ENCODE data around the gene ZNF473.
"Not testable (repeated sequence)": the region's sequence is repeated elsewhere in the genome, so short reads cannot be mapped to it uniquely, and the experiment has no call there.

ZNF473 gene

DNA sequence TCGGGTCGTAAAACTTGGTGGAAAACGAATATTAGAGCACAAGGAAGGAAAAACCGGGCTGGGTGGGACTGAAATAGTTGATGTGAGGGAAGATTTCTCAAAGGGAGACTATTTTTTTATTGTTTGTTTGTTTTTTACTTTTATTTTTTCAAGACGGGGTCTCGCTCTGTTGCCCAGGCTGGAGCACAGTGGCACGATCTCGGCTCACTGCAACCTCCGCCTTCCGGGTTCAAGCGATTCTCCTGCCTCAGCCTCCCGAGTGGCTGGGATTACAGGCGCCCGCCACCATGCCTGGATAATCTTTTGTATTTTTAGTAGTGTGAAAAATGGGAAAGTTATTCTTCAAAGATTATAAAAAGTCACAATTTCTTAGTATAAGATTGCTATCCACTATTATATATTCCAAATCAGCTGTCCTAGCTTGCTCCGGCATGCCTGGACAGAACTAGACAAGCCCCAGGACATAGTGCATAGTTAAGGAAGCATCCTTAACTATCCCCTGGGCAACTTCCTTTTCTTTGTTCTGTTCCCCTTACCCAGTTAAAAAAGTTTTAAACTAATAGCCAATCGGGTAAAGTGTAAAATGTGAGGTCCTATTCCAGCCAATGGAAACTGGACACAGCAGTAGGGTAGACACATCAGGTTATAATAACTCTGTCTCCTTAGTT lies 25.6 kb downstream of the ZNF473 start:
- not testable (repeated sequence) for DNase-seq

- DNase-seq: no peak
These were observed 26.2 kb downstream of the ZNF473 start for GRCh38 chr19:50051964-50052363.

- no peak for DNase-seq
These were observed 27.3 kb downstream of the ZNF473 start for GRCh38 chr19:50053119-50053518.

GRCh38 chr19:50058425-50058824 lies 32.6 kb downstream of the ZNF473 start:
- no peak for DNase-seq

- DNase-seq: no peak
These were observed 33.2 kb downstream of the ZNF473 start for GRCh38 chr19:50059045-50059444.

DNA sequence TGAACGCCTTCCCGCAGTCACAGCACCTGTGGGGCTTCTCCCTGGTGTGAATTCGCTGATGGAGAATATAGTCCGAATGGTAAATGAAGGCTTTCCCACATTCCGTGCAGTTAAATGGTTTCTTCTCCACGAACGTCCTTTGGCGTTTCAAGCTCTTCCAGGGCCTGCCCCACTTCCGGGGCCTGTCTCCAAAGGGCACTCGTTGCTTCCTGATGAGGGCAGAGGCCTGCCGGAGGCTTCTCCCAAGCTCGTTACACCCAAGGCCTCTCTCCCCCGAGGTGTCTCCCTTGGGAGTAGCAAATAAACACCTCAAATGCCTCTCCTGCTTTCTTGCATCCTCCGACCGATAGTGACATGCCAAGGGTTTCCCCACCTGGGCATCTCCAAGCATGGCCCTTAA lies 34.3 kb downstream of the ZNF473 start:
- no peak for DNase-seq

DNA sequence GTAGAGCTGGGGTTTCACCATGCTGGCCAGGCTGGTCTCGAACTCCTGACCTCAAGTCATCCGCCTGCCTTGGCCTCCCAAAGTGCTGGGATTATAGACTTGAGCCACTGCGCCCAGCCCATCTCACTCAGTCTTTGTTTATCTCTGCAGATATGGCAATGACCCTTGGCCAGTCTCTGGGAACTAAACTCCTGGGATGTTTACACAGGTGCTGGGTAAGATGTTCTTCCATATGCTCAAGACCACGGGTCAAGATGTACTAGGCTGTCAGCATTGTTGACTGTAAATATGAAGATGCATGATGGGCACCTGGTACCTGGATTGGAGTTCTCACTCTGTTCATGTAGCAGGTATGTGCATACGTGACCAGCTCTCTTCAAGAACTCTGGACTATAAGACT lies 35.8 kb downstream of the ZNF473 start:
- DNase-seq: no peak

GRCh38 chr19:50065938-50066337 lies 40.1 kb downstream of the ZNF473 start:
- DNase-seq: no peak

DNA sequence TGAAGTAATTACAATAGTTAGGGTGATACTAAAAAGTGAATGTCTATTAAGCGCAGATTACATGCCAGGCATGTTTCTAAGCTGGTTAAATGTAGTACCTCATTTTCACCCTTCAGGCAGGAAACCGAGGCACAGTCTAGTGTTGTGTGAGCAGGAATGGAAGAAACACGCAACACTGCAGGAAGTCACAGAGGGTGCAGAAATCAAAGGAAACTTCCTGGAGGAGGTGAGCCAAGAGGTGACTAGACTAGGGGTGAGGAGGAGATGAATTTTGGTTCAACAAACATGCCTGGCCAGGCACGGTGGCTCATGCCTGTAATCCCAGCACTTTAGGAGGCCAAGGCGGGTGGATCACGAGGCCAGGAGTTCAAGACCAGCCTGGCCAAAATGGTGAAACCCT lies 41.8 kb downstream of the ZNF473 start:
- no peak for DNase-seq

DNA sequence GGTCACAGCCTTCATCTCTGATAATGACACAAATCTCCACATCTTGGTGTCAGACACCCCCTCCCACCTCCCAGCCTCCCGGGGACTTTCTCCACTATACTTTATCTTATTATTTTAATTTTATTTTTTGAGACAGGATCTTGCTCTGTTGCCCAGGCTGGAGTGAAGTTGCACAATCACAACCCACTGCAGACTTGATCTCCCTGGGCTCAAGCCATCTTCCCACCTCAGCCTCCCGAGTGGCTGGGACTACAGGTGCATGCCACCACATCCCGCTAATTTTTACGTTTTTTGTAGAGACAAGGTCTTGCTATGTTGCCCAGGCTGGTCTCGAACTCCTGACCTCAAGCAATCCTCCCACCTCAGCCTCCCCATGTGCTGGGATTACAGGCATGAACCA lies 42.6 kb downstream of the ZNF473 start:
- DNase-seq: not testable (repeated sequence)

- not testable (repeated sequence) for DNase-seq
These were observed 49.3 kb downstream of the ZNF473 start for GRCh38 chr19:50075076-50075475.

GRCh38 chr19:50075644-50076372 lies 50.0 kb downstream of the ZNF473 start:
- DNase-seq: not testable (repeated sequence)

- DNase-seq: not testable (repeated sequence)
These were observed 51.0 kb downstream of the ZNF473 start for GRCh38 chr19:50076581-50077355.

DNA sequence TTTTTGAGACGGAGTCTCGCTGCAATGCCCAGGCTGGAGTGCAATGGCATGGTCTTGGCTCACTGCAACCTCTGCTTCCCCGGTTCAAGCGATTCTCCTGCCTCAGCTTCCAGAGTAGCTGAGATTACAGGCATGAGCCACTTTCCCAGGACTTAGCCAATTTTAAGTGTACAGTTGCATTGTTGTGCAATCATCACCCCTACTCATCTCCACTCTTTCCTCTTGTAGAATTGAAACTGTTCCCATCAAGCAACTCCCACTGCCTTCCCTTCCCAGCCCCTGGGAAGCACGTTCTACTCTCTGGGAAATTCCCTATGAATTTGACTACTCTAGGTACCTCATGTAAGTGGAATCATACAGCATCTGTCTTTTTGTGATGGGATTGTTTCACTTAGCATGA lies 53.2 kb downstream of the ZNF473 start:
- DNase-seq: not testable (repeated sequence)

GRCh38 chr19:50084440-50084839 lies 58.6 kb downstream of the ZNF473 start:
- not testable (repeated sequence) for DNase-seq

DNA sequence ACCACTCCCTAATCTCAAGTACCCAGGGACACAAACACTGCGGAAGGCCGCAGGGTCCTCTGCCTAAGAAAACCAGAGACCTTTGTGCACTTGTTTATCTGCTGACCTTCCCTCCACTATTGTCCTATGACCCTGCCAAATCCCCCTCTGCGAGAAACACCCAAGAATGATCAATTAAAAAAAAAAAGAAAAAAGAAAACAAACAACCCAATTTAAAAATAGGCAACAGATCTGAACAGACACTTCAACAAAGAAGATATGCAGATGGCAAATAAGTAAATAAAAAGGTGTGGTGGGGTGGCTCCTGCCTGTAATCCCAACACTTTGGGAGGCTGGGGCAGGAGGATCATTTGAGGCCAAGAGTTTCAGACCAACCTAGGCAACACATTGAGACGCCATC lies 61.3 kb downstream of the ZNF473 start:
- not testable (repeated sequence) for DNase-seq

DNA sequence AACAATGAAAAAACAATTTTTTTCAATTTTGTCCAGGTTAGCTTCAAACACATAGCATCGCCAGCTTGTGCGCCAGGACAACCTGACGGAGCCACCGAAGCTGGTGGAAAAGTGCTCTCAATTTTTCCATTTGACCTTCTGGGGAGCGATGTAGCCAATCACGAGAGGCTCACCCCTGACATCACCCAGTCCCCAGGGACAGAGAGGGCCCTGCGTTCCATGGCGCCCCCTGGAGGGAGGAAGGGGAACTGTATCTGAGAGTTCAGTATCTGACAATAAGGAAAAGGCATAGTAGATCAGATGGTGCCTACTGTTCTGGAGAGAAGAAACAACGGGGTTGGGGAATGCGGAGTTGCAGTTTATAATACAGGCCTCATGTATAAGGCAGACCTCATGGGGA lies 64.9 kb downstream of the ZNF473 start:
- DNase-seq: not testable (repeated sequence)

- not testable (repeated sequence) for DNase-seq
These were observed 66.0 kb downstream of the ZNF473 start for GRCh38 chr19:50091786-50092185.

- not testable (repeated sequence) for DNase-seq
These were observed 66.8 kb downstream of the ZNF473 start for GRCh38 chr19:50092597-50092996.

DNA sequence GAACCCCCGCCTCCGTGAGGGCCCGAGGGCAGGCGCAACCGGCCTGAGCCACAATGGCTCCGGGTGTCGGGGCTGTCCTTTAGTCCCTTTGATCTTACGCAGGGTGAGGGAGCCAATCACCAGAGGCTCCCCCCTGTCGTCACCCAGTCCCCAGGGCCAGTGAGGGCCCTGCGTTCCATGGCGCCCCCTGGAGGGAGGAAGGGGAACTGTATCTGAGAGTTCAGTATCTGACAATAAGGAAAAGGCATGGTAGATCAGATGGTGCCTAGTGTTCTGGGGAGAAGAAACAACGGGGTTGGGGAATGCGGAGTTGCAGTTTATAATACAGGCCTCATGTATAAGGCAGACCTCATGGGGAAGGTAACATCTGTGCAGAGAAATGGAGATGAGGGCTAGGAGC lies 72.1 kb downstream of the ZNF473 start:
- not testable (repeated sequence) for DNase-seq

- DNase-seq: not testable (repeated sequence)
These were observed 73.1 kb downstream of the ZNF473 start for GRCh38 chr19:50098892-50099291.

- not testable (repeated sequence) for DNase-seq
These were observed 73.9 kb downstream of the ZNF473 start for GRCh38 chr19:50099696-50100095.

DNA sequence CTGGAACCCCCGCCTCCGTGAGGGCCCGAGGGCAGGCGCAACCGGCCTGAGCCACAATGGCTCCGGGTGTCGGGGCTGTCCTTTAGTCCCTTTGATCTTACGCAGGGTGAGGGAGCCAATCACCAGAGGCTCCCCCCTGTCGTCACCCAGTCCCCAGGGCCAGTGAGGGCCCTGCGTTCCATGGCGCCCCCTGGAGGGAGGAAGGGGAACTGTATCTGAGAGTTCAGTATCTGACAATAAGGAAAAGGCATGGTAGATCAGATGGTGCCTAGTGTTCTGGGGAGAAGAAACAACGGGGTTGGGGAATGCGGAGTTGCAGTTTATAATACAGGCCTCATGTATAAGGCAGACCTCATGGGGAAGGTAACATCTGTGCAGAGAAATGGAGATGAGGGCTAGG lies 75.1 kb downstream of the ZNF473 start:
- not testable (repeated sequence) for DNase-seq
